GM21390 (cell line): ENCODE results near the gene FRMD4A.
"Not testable (repeated sequence)": the region's sequence is repeated elsewhere in the genome, so short reads cannot be mapped to it uniquely, and the experiment has no call there.

Experiments
- ATAC-seq: cut with Tn5 transposase; IDR thresholded peaks from one replicate; pipeline ENCODE4 v1.9.1; 2021; ENCODE audit not compliant: unreplicated experiment

Gene FRMD4A

DNA sequence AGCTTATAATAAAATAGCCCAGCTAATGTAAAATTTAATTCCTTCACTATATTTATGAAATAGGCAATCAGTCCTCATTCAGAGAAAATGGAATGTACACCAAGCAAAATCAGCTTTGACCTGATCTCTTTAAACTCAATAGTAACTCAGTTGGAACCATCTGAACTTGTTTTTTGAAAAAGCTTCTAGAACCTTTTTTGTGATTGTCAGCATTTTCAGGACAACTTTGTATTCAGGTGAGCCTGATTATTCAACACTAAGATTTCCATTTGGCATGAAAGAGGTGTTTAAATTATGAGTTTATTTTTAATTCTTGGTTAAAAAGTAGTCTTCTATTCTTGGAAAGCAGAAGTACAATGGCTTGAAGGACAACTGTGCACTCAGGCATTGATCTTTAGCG, 89.5 kb downstream of the FRMD4A start:
- no peak for ATAC-seq

DNA sequence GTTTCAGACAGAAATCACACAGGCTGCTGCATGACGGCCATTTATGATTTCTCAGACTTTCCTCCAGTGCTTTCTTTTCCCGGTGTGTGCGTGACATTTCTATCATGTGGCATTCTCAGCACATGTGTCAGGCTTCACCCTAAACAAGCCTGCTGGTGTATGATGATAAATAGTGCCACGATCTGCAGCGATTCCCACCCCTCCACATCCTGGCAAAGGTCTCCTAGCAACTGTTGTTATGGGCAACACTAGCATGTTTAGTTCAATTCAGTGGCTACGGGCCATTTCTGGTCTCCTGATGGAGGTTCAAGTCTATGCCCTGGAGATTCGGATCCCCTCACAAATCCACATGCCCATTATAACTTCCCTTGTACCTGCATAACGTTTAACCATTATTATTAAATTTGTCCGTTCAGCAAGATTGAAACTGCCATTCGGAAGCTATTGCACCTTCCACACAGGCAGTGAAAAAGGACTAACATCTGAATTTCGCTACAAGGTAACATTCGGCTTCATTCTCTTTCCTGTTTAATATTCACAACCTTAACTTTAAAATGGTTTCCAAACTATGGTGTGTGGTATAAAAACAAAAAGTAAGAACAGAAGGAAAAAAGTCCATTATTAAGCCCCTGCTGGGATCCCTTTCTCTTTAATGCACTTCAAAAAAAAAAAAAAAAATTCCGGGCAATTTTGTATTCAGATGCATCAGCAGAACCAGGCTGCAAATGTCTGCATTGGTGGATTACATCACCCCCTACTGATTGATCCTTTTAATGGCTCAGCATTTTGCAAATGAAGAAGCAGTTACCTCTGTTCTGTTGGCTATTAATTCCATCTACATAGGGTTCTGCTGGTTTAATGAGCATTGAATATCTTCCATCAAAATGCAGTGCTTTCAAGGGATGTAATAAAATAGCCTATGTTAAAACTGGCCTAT, 90.2 kb downstream of the FRMD4A start:
- ATAC-seq = no peak

DNA sequence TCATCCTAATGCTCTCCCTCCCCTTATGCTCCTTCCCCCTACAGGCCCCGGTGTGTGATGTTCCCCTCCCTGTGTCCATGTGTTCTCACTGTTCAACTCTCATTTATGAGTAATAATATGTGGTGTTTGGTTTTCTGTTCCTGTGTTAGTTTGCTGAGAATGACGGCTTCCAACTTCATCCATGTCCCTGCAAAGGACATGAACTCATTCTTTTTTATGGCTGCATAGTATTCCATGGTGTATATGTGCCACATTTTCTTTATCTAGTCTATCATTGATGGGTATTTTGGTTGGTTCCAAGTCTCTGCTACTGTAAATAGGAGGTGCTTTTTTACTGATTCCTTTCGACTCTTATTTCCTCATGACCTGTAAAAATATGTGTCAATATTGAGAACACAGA, 92.1 kb downstream of the FRMD4A start:
- ATAC-seq = not testable (repeated sequence)

DNA sequence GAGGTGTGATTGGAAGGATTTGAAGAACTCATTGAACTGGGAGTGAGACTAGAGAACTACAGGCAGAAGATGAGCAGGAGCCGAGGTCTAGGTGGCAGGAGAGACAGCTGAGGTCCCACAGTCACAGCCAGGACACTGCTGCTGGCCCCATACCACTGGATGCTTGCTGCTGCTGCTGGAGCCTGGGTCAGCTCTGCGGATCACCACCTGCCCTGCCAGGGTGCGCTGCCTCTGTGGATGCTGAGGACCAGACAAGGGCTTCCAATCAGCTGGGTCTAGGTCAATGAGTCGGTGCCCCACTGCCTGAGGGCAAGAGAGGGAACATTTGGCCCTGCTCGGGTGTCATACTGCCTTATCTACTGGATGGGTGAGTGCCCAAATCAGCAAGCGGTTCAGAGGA, 94.4 kb downstream of the FRMD4A start:
- no peak for ATAC-seq

DNA sequence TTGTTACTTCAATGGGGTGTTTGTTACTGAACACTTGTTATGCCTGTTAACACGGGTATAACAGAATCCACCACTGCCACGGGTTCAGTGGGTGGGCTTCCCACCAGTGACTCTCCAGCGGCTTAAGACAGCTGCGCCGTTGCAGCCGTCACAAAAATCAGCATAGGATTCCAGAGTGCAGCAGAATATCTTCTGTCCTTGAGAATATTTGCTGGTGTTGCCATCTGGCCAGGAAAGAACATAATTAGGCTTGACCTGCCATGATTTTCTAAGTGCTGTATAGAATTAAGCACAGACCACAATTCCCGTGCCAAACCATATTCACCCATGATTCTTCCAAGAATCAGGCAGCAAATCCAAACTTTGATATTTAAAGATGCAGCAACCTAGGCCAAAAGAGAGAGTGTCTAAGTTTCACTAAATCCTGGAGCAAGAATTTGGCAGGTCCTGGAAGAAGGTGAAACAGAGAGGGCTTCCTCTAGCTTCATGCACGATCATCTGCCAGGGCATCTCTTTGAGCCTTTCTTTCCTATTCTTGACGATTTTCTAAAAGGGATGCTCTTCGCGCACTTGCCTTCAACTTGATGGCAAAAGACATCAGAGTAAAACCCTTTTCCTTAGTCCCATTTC, 95.0 kb downstream of the FRMD4A start:
- no peak for ATAC-seq

DNA sequence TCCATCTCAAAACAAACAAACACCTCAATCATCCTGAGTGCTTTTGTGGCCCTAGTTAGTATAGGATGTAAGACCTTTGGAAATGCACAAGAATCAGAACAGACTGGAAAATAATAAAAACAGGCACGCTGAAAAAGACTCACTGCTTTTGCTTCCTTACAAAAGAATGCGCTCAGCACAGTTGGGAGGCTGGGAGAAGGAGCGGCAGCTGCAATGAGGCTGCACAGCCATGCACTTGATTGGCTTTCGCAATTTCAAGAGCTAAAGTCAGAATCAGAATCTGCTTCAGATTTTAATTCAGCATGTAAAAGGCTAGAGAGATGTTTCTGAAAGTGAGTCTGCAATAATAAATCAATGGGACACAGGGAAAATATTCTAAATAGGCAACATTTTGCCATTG, 97.2 kb downstream of the FRMD4A start:
- no peak for ATAC-seq

DNA sequence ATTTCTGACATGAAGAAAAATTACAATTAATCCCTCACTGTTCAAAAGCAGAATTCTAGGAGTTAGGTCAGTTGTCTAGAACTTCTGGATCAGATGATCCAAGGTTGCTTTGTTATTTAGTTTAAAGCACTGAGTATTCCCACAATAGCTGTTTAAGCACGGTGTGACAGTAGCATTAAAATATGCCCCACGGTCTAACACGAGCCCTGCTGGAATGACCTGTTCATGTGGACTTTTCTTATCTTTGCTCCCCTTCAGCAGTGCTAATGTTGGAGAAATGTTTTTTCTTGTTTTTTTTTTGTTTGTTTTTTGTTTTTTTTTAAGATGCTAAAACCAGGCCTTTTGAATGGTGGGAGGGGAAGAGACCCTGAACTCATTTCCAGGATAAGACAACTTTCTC, 101.9 kb downstream of the FRMD4A start:
- ATAC-seq = not testable (repeated sequence)

DNA sequence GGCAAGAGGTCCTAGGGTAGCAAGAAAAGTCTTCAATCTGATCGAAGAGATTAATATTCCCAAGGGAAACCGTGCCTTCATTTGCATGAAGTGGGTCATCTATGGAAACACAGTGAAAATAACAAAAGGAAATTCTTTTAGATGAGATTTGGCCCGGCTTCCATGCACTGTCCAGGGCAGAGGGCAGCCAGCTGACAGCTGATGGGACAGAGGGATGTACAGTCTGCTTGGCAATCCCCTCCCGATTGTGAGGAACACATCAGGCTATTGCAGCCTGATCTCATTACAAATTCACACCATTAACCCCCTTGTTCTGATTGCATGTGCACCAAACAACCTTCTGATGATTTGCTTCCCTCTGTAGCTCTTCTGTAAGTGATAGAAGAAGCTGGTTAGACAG, 105.3 kb downstream of the FRMD4A start:
- no peak for ATAC-seq

DNA sequence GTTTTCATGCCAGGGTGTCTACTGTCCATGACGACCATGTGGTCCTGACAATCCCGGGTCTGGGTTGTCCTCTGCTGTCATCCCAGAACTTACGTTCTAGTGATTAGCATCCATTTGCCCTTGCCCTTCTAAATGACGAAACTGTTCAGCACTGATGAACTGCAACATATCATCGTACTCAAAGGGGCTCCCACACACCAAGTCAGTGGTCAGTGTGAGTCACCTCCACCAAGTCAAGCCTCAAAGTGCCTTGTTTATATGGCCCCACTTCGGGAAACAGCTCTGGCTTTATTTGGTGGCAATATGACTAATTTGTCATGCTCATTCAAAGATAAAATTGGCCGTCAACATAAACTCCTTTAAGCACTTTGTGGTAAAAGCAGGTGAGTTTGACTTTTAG, 110.7 kb downstream of the FRMD4A start:
- no peak for ATAC-seq

DNA sequence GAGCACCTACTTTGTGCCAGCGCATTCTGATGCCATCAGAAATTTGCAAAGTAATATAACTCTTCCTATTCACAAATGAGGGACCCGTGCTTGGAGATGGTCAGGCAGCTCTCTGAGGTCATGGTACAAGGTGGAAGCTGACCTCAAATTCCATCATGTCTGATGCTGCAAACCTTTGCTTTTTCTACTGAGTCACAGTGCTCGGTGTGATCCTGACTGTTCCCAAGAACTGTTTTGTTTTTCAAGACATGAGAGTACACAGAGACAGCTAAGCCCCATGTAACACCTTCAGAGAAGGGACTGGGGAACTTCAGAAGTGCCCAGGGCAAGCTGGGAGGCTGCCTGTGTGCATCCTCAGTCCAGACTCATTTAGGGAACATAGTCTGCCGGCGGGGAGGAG, 111.3 kb downstream of the FRMD4A start:
- no peak for ATAC-seq

DNA sequence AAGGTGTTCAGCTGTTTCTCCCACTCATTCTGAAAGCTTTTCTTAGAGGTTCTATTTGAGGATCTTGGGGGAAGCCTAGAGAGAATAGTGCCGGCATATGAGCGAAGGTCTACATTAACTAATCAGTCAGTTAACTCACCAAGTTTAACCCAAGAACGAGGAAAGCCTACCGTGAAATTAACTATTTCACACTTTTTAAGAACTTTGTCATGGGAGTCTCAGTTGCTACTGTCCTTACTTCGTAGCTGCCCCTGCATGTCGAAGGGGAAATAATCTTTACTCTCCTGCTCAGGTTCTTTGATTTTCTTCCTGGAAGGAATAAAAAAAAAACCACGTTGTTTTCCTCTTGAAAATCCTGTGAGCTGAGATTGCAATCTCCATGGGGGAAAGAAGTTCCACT, 115.1 kb downstream of the FRMD4A start:
- ATAC-seq = no peak

DNA sequence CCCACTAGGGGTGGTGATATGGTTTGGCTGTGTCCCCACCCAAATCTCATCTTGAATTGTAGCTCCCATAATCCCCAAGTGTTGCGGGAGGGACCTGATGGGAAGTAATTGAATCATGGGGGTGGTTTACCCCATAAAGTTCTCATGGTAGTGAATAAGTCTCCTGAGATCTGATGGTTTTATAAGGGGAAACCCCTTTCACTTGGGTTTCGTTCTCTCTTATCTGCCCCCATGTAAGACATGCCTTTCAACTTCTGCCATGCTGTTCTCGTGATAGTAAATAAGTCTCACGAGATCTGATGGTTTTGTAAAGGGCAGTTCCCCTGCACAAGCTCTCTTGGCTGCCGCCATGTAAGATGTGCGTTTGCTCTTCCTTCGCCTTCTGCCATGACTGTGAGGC, 117.0 kb downstream of the FRMD4A start:
- ATAC-seq = not testable (repeated sequence)

DNA sequence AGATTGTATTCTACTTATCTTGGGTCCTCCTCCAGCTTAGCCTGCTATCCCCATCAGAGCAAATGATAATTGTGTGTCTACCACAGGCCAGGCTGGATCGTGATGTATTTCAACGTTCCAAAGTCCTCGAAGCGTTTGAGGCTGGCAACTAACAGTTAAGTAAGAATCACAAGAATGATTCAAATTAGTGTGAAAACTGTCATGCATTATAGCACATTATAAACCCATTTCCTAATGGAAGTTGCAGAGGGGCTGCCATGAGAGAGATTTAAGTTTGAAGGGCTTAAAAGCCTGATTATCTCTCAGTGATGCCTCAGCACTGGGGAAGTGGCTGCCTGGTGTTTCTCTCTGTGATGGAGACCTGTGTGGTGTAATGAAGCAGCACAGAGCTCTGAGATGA, 119.1 kb downstream of the FRMD4A start:
- no peak for ATAC-seq

DNA sequence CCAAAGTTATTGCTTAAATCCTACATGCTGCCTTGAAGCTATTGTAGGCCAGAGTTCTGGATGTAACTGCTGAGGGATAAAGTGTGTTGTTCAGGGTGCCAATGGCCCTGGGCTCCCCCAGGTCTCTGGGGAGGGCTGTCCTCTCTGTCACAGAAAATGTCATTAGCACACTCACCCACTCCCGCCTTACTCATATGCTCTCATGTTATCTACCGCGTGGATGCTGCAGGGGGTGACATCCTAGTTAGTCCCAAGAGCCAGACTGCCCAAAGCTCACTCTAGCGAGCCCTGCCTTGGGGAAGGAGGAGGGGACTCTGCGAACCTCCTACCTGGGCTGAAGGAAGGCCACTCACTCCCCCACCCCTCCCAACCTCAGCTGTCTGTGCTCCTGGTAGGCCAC, 122.5 kb downstream of the FRMD4A start:
- no peak for ATAC-seq

DNA sequence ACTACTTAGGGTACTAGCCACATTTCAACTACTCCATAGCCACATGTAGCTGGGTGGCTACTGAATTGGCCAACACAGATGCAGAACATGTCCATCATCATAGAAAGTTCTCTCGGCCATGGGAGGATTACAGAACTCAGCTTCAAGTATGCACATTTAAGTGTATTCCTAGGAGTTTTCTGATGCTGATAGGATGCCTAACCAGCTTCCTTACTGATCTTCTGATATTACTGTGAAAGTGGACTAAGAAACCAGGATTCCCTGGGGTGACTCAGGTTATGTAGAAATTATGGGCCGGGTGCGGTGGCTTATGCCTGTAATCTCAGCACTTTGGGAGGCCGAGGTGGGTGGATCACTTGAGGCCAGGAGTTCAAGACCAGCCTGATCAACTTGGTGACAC, 125.5 kb downstream of the FRMD4A start:
- ATAC-seq = no peak

DNA sequence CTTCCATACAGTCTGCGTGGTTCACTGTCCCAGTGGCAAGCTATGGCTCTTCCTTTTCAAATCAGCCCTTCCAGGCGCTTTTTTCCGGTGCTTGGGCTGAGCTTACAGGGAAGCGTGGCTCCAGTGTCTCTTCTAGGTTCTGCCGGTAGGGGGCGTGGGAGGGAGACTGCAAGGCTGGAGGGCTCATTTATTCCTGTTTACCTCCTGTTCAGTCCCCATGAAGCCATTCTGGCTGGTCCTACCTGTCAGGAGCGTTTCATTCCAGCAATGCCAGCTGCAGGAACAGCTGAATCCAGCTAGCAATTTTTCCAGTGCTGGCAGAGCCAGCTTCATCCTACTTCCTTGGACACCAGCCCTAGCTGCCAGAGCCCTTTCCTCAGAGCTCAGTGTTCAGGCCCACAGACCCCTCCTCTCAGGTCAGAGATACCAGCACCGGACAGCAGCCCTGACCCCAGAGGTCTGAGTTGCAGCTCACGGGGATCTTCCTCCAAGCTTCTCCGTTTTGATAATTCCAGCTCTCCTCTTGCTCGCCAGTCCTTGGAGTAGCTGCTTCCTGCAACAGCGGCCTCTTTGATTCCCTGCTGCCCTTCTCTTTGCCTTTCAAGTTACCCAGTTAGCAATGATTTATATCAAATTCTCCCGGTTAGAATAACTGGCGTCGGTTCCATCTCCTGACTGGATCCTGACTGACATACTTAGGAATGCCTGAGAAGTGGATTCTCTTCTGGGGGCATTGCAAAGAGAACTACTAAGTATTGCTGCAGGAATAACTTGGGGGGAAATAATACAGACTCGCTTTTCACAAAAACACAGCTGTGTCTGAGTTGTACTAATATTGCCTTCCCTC, 129.8 kb downstream of the FRMD4A start:
- ATAC-seq = no peak

DNA sequence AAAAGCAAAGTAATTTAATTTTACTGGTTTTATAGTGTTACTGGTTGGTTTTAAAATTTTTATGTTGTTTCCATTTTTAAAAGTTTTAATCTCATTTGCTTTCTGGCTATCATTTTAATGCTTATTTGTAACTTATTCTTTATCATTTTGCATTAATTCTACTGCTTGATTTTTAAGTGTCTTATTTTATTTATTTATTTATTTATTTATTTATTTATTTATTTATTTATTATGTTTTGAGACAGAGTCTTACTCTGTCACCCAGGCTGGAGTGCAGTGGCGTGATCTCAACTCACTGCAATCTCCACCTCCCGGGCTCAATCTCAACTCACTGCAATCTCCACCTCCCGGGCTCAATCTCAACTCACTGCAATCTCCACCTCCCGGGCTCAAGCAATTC, 131.6 kb downstream of the FRMD4A start:
- not testable (repeated sequence) for ATAC-seq

DNA sequence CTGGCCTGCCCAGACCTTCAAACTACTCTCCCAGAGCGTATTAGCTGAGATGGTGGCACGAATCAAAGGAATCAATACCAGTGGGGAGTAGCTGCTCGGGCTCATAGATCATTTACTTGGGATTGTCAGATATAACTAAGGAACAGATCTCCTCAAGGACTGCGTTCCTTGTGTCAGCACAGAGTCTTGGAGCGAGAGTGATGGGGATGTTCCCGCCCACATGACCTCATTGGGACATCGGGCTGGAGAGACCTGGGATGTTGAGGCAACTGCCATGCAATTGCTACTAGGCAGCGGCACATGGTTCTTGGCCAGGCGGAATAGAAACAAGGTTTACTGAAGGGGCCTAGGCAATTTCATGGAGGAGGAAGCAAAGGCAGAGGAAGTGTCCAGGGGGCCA, 132.6 kb downstream of the FRMD4A start:
- ATAC-seq = no peak

DNA sequence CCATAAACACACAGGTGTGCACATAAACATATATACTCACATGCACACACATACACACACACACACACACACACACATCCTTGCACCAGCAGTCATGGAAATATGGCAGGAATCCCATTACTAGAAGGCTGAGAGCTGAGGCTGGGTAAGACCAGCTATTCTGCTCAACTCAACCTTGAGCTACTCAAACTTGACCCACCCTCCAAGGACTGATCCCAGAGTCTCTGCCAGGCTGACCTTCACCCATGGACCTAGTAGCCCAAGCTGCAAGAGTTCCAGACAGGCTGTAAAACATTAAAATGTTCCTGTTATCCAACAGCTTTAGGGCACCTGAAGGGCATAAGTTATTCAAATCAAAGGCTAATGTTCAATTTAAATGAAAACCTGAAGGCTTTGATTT, 134.6 kb downstream of the FRMD4A start:
- no peak for ATAC-seq

DNA sequence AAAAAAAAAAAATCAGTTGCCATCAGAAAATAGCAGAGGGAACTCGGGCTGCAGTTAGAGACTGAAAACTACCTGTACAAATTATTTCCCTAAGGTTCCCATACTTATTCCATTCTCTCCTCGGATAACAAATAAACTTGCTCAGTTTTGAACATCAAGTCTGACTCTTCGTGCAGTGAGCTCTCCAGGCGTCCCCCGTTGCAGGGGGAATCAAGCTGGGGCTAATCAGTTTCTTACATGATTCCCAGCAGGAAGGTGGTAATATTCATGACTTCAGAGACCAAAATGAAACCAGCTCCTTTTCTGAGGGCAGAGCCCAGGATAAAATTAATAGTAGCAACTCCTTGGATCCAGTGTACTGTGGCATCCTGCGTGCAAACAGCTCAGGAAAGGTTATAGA, 135.3 kb downstream of the FRMD4A start:
- no peak for ATAC-seq

DNA sequence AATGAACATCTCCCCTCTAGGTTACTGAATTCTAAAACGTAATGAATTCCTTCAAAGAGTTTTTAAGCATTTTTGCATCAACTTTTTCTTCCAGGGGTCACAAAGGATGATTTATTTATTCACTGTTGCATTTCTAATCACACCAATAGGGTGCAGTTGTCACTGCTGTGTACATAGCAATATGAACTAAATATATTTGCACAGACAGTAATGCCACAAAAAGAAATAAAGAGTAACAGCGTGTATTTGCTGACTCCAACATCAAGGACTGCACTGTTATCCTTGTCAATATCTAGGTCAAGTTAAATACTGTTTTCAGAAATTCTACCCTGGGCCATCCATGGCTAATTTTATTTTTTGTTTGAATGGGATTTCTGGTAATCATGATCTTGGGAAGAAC, 138.0 kb downstream of the FRMD4A start:
- ATAC-seq = no peak

DNA sequence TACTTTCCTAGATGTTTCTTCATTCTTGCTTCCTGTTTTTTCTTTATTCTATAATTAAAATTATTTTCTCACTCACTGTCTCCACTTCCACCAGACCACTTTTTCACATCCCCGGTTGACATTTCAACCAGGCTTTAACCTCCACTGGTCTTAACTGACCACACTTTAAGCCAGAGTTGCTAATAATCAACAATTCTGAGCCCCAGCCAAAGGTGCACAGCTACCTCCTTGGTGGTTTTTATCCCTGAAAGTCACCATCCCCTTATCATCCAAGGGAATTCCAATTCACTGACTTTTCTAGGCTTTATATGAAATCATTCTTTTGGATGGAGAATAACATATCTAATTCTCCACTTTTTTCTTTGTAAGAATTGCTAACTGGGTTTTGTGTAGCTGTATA, 138.9 kb downstream of the FRMD4A start:
- no peak for ATAC-seq
